NCI-H146 treated with DMSO at 0.1 percent for 48 hours (cell line): Measurements from ENCODE around the gene TEX13A.
"Not testable (repeated sequence)": the region's sequence is repeated elsewhere in the genome, so short reads cannot be mapped to it uniquely, and the experiment has no call there.

Source experiments
- DNase-seq: peaks from one replicate; lab custom pipeline; 2025; ENCODE audit not compliant: unreplicated experiment; lab: John Stamatoyannopoulos, UW

Gene TEX13A, protein sequence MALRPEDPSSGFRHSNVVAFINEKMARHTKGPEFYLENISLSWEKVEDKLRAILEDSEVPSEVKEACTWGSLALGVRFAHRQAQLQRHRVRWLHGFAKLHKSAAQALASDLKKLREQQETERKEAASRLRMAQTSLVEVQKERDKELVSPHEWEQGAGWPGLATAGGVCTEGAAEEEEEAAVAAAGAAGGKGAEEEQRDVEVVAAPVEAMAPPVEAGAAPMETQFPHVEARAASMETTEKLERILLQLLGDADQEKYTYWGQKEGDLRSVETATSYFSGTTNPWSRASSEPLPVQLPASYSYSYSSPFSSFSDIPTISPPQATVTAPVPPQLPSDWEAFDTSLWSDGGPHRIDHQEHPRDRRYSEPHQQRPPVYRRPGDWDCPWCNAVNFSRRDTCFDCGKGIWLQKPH

DNA sequence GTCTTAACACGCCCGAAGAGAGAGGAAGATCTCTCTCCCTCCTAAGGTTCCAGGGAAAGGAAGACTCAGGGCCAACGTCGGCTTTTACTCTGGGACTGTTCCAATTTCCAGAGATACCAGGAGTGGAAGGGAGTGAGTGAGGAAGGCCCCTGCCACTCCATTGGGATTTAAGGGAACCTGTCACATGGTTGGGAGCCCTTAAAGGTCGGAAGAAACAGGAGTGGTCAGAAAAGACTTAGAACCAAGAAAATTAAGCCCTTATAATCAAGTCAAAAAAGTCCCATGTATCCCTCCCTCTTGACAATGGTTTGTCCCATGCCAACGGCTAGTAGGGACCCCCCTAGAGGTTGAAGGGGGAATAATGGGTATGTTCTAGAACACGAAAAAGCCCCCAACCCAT, at the start of gene TEX13A:
TSS of gene TEX13A (minus strand) at position 59 of the 400 bp plus-strand sequence. CDS start 297 bp downstream, outside the sequence.
- DNase-seq, result no peak

DNA sequence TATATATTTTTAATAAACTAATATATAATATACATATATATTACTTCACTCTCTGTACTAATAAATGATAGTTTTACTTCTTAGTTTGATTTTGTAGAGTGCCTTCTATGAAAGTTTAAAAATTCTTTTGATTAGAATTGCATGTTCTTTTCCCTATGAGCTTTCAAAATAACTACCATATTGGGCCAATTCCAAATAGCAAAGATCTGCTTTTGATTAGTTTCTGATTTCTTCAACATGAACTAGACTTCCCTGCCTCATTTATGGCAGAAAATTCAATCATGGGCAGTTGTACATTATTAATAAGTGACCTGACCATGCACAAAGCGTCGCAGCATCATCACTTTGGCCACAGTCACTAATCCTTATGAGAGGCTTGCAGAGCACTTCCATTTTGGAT, 48.9 kb upstream of the TEX13A start:
- DNase-seq, result no peak

DNA sequence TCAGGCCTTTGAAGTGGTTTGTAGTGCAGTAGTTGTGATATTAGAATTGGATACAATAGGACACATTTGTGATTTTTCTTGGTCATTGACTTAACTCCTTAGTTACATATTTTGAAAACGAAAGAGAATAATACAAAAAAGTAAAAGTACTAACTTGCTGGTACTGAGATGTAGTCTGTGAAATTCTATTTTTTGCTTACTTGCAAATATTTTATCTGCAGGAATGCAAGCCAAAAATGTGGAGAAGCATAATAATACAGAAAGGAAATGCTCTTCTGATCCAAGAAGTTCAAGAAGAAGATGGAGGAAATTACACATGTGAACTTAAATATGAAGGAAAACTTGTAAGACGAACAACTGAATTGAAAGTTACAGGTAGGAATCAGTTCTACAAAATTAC, 46.7 kb upstream of the TEX13A start:
- no peak for DNase-seq

DNA sequence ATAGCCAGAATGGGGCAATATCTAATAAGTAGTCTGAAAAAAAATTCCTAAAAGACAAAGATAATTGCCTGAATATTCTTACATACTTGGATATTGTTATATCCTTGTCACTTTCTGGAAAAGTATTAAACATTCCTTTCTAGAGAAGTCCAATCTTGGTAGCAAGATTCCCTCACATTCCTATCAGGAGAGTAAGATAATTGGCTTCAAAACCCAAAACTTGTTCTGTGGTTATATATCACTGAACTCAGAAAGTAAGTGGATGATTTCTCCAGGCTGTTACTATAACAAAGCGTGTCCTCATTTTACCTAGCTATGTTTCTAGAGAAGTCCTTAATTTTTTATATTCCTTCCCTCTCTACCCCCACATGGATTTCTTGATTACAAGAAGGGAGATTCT, 46.0 kb upstream of the TEX13A start:
- DNase-seq, result no peak

DNA sequence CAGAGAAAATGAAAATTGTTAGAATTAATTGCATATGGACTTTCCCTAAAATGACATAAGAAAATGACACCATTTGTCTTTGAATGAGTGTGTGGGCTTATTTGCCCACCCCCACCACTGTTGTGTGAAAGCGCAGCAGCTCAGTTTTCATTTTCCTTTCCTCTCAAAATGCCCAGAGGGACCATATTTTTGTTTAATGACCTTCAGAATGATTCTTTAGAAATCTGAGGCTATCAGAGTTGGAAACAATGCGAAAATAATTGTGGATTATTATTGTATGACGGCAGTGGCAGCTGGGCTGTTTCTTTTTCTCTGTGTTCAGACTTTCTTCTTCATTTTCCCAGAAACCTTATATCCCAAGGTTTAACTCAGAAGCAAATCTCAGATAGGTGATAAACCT, 44.6 kb upstream of the TEX13A start:
- no peak for DNase-seq

DNA sequence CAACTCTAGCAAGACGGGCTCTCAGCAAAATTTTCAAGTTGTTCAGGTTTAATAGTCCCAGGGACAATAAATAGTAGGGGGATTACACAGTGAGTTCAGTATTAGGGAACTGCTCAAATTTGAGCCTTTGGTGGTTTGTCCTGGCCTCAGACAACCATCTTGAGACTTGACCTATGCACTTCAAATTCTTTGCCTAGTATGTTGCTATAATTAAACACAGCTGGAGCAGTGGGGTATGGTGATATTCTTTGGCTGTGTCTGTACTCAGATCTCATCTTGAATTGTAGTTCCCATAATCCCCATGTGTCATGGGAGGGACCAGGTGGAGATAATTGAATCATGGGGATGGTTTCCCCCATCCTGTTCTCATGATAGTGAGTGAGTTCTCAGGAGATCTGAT, 43.3 kb upstream of the TEX13A start:
- DNase-seq, result no peak

DNA sequence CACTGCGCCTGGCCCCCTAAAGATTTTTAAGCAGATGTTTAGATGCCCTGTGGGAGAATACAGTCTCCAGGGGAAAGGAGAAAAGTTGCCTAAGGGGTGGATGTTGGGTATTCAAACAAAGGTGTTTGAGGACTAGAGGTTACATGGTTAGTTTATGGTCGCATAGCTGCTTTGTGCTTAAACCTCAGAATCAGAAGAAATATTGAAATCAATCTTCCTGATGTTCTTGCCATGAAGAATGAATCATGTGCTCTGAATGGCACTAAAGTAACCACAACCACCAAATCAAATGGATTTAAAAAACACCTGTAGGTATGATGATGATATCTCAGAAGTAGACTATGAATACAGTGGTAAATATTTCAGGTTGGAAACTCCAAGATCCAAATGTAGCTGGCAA, 42.7 kb upstream of the TEX13A start:
- DNase-seq, result no peak

DNA sequence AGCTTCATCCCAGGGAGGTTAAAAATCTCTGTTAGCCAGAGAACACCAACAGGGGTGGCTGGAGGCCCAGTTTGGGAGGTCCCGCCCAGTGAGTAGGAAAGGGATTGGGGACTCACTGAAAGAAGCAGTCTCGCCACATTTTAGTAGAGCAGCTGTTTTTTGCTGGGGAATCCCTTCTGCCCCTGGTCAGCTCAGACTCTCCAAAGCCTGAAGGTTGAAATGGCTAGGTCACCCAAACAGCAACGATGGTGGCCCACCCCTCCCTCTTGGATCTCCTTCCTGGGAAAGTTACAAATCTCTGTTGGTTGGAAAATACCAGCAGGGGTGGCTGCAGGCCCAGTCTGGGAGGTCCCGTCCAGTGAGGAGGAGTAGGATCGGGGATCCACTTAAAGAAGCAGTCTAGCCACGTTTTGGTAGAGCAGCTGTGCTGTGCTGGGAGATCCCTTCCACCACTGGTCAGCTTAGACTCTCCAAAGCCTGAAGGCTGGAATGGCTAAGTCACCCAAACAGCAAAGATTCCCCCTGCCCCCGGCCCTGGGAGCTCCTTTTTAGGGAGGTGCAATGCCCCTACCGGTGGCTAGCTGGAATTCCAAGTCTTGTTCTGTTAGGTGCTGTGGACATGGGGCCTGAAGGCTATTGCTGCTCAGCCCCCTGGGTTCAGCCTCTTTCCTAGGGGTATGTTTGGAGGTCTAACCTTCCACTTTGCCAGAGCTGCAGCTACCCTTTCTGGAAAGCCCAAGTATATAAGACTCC, 40.0 kb upstream of the TEX13A start:
- no peak for DNase-seq

DNA sequence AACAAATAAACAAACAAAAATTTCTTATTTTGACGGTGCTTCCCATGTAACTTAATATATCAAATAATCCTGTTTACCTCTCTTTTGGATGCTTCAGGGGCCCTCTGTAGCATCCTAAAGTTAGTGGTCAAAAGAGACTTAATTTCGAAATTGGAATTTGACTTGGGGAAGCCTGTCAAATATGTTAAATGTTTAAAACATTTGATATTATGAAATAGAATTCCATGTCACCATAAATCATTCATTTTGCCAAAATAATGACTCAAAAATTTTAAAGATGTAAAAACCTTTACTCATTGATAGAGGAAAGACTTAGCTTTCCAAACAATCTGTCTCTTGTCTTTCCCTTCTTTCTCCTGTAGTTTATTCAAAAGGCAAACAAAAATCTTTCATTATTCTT, 20.6 kb upstream of the TEX13A start:
- no peak for DNase-seq

DNA sequence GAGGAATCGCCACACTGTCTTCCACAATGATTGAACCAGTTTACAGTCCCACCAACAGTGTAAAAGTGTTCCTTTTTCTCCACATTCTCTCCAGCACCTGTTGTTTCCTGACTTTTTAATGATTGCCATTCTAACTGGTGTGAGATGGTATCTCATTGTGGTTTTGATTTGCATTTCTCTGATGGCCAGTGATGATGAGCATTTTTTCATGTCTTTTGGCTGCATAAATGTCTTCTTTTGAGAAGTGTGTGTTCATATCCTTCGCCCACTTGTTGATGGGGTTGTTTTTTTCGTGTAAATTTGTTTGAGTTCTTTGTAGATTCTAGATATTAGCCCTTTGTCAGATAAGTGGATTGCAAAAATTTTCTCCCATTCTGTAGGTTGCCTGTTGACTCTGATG, 16.9 kb upstream of the TEX13A start:
- not testable (repeated sequence) for DNase-seq

DNA sequence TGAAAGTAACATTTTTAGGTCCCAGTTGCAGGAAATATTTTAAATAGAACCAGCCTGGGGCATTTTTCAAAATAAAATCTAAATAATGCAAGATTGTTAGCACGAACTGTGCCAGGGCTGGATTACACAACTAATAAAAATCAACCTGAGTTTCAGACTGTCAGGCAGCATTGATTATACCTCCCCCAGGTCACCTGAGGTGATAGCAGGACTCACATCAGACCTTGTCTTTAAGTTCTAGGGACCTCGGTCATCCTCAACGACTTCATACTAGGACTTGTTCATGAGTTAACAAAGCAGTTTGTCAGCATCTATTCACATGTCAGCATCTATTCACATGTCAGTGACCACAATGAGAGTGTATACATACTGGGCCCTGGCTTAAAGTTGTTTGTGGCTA, 8.7 kb upstream of the TEX13A start:
- DNase-seq, result no peak

DNA sequence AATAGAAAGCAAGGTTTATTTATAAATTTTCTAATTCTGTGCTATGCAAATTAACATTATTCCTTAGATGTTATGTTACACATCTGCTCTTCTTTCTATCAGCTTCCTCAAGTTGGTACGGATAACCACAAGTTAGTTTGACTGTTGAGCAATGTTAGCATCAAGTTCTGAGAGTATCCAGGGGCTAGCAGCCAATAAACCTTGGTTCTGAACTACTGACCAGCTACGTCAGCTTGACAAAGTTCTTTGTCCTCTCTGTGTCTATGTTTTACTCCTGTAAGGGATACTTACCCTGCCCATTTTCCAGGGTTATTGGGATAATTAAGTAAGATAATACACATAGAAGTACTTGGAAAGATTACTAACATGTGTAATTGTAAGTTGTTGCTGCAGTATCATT, 8.1 kb upstream of the TEX13A start:
- DNase-seq, result no peak

DNA sequence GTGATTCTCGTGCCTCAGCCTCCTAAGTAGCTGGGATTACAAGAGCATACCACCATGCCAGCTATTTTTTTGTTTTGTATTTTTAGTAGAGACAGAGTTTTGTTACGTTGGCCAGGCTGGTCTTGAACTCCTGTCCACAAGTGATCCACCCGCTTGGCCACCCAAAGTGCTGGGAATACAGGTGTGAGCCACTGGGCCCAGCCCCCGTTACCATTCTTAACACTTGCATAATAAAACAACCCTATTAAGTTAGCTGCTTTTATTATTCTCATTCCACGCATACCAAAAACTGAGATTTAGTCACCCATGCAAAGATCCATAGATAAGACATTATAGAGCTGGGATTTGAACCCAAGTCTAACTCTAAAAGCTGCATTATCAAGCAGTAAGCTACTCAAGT, 6.0 kb upstream of the TEX13A start:
- no peak for DNase-seq

DNA sequence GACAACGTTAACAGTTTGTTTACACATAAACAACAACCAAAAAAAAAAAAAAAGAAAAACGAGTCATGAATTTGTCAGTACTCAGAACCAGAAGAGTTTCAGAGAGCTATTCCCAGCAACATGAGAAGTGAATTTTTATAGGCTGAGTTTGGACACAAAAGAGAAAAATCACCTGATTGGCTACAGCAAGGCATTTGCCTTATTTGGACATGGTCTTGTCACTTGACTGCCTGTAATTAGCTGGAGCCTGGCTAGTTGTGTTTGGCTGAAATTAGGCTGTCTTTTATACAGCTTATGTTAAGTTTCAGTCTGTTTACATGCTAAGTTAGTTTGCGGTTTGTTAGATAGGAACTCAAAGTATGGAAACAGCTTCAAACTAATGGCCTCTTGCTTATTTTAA, 880 bp upstream of the TEX13A start:
- no peak for DNase-seq

DNA sequence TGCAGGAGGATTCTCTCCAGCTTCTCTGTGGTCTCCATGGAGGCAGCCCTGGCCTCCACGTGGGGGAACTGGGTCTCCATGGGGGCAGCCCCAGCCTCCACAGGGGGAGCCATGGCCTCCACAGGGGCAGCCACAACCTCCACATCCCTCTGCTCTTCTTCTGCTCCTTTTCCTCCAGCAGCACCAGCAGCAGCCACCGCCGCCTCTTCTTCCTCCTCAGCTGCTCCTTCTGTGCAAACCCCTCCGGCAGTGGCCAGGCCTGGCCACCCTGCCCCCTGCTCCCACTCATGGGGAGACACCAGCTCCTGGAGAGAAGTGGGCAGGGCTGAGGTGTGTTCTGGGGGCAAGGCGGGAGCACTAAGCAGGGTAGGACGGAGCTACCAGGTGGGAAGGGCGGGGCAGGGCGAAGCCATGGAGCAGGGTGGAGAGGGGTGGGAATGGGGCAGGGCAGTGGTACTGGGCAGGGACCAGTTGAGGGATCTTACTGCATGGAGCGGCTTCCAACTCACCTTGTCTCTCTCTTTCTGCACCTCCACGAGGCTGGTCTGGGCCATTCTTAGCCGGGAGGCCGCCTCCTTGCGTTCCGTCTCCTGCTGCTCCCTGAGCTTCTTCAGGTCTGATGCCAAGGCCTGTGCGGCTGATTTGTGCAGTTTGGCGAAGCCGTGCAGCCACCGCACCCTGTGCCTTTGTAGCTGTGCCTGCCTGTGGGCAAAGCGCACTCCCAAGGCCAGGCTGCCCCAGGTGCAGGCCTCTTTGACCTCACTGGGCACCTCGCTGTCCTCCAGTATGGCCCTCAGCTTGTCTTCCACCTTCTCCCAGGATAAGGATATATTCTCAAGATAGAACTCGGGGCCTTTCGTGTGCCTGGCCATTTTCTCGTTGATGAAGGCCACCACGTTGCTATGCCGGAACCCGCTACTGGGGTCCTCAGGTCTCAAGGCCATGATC, 766 bp downstream of the TEX13A start:
- no peak for DNase-seq

DNA sequence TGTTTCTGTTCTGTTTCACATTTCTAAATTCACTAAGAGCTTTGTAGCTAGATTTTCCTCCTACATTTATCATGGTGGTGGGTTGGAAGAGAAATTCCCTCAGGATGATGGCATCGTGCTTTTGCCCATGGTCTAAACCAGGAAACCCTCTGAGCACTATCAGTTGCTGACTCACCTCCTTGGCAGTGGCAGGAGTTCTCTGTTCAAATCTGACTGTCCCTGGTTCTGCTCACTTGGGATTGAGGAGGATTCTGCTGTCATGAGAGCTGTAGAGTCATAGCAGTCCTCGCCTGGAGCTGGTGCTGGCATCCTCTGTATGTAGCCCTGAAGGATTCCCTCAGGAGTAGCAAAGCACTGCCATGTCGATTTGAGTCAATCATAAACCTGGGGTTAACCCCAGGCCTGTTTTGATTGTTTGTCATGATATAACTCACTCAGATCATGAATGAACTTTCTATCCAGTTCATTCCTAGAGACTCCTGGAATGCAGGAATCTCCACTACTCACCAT, 9.4 kb downstream of the TEX13A start:
- DNase-seq, result no peak

DNA sequence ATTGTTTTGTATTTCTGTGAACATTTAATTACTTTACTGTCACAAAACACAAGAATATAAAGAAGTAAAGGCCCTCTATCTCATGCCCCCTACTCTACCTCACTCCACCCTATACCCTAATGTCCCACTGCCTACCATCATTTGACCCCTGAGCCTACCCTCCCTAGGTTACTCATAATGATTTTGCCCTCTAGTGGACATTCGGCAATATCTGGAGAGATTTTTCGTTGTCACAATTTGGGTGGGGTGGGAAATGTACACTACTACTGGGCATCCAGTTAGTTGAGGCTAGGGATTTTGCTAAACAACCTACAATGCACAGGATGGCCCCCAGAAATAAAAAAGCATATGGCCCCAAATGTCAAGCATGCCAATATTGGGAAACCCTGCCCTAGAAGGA, 10.2 kb downstream of the TEX13A start:
- no peak for DNase-seq

DNA sequence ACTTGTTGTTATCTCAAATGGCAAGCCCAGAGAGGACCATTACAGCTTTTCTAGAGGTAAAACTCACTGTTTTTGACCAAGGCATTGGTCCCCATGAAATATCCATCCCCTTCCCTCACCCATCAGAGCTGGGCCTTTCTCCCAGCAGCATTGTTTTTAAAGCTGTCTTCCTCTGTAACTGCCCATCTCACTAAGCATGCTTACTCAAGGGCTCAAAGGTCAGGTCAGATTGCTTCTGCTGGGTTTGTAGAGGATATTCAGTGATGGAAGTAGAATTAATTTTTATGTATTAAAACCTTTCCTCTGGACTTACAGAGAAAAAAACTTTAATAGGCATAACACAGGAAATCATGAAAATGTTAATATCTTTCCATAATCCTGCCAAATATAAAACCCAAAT, 11.1 kb downstream of the TEX13A start:
- no peak for DNase-seq

DNA sequence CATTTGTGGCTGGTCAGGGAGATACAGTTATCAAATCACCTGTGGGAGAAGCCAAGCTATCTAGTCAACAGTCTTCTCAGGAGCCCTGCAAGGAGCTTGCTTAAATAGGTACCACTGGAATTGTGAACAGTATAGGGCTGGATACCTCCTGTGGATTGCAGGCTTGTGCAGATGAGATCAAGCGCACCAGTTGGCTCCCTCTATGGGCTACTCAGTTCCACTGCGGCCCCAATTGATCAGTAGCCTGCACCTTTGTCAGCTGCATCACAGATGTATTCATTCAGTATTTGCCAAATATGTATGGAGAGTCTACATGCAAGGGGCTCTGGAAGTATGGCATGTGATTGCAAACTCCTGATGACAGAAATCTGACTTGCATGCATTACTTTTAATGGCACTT, 28.6 kb downstream of the TEX13A start:
- no peak for DNase-seq

DNA sequence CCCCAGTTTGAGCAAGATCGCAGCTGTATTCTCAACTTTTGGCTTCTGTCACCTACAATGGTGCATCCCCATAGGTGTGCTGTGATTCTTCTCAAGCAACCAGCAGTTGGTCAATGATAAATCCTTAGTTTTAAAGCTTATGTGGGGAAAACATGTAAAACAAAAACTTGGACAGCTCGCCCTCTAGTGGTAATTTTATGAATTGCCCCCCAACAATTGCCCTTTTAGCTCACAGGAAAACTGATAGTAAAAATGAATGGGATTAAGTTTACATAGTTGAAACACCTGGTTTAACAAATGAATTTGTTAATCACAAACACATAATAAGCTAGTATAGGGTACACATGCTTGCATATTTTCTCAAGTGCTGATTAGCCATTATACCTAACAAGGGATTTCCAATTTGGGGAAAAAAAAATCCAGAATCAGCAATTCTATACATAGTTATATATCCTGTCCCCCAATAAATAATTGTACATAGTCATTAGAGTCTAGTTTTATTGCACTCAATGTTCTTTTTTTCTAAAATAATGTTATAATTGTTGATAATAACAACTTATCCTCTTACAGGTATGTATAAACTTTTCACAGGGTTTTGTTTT, 30.1 kb downstream of the TEX13A start:
- no peak for DNase-seq

DNA sequence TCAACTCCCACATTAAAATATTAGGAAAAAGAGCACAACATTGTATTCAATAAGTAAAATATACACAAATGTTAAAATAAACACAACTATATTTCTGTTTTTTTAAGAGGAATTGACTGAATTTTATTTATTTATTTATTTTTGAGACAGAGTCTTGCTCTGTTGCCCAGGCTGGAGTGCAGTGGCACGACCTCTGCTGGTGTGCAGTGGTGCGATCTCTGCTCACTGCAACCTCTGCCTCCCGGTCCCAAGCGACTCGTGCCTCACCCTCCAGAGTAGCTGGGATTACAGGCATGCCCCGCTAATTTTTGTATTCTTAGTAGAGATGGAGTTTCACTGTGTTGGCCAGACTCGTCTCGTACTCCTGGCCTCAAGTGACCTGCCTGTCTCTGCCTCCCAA, 31.4 kb downstream of the TEX13A start:
- no peak for DNase-seq
